ENCODE data around the gene NIPAL1.
"Not testable (repeated sequence)": the region's sequence is repeated elsewhere in the genome, so short reads cannot be mapped to it uniquely, and the experiment has no call there.

The NIPAL1 gene

GRCh38 chr4:48016141-48017107, at the start of gene NIPAL1, which contains the start of gene CNGA1:
NIPAL1 (plus strand) TSS chr4:48016772; CDS start chr4:48016840, 68 bp downstream.
CNGA1 (minus strand) TSS chr4:48016681; CDS start chr4:47952689, 63,992 bp downstream.
- peak; percentile 86 for DNase-seq

GRCh38 chr4:47968847-47969246, 47.7 kb upstream of the NIPAL1 start:
- DNase-seq: no peak

GRCh38 chr4:47972181-47972580, 44.4 kb upstream of the NIPAL1 start:
- no peak for DNase-seq

GRCh38 chr4:47972721-47973120, 43.9 kb upstream of the NIPAL1 start:
- no peak for DNase-seq

- DNase-seq: no peak
Measured at GRCh38 chr4:47974566-47974965, 42.0 kb upstream of the NIPAL1 start.

GRCh38 chr4:47990145-47990544, 26.4 kb upstream of the NIPAL1 start:
- no peak for DNase-seq

- not testable (repeated sequence) for DNase-seq
Measured at GRCh38 chr4:47992475-47992874, 24.1 kb upstream of the NIPAL1 start.

- DNase-seq: no peak
Measured at GRCh38 chr4:47996021-47996420, 20.6 kb upstream of the NIPAL1 start.

- DNase-seq: no peak
Measured at GRCh38 chr4:48002267-48002666, 14.3 kb upstream of the NIPAL1 start.

- peak; percentile 46 for DNase-seq
Measured at GRCh38 chr4:48003568-48003967, 13.0 kb upstream of the NIPAL1 start.

- no peak for DNase-seq
Measured at GRCh38 chr4:48005781-48006180, 10.8 kb upstream of the NIPAL1 start.

- no peak for DNase-seq
Measured at GRCh38 chr4:48008021-48008596, 8.5 kb upstream of the NIPAL1 start.

- not testable (repeated sequence) for DNase-seq
Measured at GRCh38 chr4:48010906-48011305, 5.7 kb upstream of the NIPAL1 start.

- DNase-seq: no peak
Measured at GRCh38 chr4:48011722-48012121, 4.8 kb upstream of the NIPAL1 start.

GRCh38 chr4:48012824-48013223, 3.7 kb upstream of the NIPAL1 start:
- no peak for DNase-seq

- DNase-seq: no peak
Measured at GRCh38 chr4:48015216-48015615, 1.4 kb upstream of the NIPAL1 start.

GRCh38 chr4:48015678-48016077, 894 bp upstream of the NIPAL1 start:
- no peak for DNase-seq

GRCh38 chr4:48017108-48017571, 568 bp downstream of the NIPAL1 start:
- DNase-seq: peak; percentile 2

GRCh38 chr4:48018112-48018511, 1.5 kb downstream of the NIPAL1 start:
- no peak for DNase-seq

GRCh38 chr4:48021100-48021499, 4.5 kb downstream of the NIPAL1 start:
- DNase-seq: no peak

- DNase-seq: no peak
Measured at GRCh38 chr4:48022192-48022799, 5.7 kb downstream of the NIPAL1 start.

GRCh38 chr4:48024522-48024921, 8.0 kb downstream of the NIPAL1 start:
- DNase-seq: no peak

- no peak for DNase-seq
Measured at GRCh38 chr4:48025005-48025404, 8.4 kb downstream of the NIPAL1 start.

GRCh38 chr4:48027653-48028052, 11.1 kb downstream of the NIPAL1 start:
- no peak for DNase-seq
